ENCODE data around the gene TFG.
"Not testable (repeated sequence)": the region's sequence is repeated elsewhere in the genome, so short reads cannot be mapped to it uniquely, and the experiment has no call there.

The TFG gene

DNA sequence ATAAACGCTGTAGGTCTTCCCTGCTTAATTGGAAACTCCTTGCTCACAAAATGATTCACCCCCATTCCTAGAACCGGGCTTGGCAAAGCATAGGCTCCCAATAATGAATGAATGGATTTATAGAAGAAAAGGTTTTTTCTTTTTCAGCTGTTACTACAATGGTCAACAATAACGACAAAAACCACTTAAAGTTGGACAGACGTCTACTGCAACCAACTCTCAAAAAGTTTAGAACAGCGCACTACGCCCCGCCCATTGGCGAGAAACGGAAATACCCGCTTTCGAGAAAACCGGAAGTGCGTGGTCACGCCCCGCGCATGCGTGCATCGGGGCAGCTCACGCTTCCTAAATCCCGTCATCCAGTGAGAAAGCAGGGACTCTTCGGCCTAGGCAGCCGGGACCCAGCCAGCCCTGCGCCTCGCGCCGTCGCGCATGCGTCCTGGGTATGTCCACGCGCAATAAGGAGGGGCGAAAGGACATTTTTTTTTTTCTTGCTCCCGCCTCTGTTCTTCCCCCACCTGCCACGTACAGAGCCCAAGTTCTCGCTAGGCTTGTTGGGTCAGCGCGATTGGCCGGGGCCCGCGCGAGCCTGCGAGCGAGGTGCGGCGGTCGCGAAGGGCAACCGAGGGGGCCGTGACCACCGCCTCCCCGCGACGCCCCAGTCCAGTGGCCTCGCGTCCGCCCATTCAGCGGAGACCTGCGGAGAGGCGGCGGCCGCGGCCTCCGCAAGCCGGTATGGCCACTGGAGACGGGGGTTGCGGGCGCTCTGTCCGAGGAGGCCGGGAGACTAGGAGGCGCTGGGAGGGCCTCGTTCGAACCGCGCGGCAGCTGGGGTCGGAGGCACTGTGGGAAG is at the start of gene TFG:
TFG (plus strand) TSS at position 506 of the 853 bp plus-strand sequence. CDS start 4,192 bp downstream, outside the sequence.
- peak; percentile 67 to 100 (median 94) for DNase-seq

DNA sequence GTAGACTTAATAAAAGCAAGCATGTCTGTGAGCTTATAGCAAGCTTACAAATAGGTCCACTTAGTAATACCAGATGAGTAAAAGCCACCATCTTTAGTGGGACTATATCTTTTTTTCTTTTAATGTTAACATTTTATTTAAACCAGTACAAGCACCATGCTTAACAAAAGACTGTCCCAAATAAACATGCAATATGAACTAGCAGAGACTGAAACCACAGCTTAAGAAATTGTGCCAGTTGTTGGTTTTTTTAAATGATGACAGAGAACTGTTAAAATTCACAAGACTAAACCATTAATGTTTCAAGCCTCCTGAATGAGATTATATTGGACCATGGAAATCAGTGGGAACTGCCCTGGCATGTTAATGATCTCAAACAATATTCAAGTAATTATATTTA is 48.0 kb upstream of the TFG start:
- DNase-seq = not testable (repeated sequence)

DNA sequence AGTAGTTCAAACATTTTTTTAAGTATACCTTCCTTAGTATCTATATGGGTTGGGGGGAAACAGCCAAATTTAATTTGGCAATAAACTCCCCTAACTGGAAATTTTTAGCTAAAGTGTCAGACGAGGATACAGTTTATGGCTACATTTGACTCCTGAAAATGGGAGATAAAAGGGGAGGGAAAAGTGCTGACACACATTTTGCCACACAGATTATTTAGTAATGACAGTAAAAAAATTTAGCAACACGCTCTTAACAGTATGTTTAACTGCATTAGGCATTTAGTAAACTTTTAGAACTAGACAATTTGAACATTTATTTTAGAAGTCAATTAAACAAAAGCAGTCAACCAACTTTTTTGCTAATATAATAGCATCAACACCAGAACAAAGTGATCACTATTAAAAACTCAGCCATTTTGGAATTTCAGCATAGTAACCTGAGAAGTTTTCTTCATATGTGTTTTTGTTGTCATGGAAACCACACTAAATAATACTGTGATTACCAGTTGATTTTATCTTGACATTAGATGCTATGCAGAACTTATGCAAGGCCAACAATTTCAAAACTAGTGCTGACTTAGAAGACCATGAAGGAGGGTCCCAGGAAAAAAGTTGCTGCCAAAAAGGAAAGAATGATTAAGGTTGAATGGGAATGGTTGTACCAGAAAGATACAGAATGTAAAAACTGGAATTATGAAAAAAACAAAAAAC is 47.0 kb upstream of the TFG start:
- DNase-seq = no peak

DNA sequence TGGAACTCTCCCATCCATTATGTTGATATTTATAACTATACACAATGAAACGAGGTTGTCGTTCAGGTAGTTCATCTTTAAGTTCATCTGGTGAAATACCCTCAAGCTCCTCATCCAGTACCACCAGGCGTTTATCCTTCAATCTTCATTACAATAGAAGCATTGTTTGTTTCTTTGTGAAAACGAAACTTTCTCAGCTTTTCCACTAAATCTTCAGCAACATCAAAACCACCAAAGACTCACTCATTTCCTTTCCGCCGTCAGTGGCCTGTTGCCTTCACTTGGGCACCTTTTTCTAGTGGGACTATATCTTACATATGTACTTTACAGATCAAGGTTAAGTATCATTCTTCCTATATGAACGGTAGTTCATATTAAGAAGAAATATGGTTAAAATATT is 44.1 kb upstream of the TFG start:
- DNase-seq = no peak

DNA sequence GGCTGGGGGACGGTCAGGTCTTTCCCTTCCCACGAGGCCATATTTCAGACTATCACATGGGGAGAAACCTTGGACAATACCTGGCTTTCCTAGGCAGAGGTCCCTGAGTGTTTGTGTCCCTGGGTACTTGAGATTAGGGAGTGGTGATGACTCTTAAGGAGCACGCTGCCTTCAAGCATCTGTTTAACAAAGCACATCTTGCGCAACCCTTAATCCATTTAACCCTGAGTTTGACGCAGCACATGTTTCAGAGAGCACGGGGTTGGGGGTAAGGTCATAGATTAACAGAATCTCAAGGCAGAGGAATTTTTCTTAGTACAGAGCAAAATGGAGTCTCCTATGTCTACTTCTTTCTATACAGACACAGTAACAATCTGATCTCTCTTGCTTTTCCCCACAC is 42.6 kb upstream of the TFG start:
- not testable (repeated sequence) for DNase-seq

DNA sequence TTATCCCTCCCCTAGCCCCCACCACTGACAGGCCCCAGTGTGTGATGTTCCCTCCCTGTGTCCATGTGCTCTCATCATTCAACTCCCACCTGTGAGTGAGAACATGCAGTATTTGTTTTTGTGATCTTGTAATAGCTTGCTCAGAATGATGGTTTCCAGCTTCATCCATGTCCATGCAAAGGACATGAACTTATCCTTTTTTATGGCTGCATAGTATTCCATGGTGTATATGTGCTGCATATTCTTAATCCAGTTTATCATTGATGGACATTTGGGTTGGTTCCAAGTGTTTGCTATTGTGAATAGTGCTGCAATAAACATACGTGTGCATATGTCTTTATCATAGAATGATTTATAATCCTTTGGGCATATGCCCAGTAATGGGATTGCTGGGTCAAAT is 42.0 kb upstream of the TFG start:
- not testable (repeated sequence) for DNase-seq

DNA sequence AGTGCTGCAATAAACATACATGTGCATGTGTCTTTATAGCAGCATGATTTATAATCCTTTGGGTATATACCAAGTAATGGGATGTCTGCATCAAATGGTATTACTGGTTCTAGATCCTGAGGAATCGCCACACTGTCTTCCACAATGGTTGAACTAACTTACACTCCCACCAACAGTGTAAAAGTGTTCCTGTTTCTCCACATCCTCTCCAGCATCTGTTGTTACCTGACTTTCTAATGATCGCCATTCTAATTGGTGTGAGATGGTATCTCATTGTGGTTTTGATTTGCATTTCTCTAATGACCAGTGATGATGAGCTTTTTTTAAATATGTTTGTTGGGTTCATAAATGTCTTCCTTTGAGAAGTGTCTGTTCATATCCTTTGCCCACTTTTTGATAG is 38.3 kb upstream of the TFG start:
- DNase-seq = not testable (repeated sequence)

DNA sequence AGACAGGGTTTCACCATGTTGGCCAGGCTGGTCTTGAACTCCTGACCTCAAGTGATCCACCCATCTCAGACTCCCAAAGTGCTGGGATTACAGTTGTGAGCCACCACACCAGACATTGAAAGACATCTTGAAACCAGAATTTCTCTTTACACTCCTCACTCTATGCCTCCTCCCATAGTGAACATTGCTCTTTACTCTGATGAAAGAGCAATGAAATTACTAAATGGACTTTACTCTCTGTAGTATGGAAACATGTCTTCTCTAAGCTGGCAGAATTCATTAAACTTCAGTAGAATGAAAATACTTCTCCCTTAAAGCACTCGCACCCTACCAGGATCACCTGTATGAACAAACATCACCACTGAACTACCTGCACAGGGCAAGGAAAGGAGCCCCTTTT is 27.8 kb upstream of the TFG start:
- DNase-seq = no peak

DNA sequence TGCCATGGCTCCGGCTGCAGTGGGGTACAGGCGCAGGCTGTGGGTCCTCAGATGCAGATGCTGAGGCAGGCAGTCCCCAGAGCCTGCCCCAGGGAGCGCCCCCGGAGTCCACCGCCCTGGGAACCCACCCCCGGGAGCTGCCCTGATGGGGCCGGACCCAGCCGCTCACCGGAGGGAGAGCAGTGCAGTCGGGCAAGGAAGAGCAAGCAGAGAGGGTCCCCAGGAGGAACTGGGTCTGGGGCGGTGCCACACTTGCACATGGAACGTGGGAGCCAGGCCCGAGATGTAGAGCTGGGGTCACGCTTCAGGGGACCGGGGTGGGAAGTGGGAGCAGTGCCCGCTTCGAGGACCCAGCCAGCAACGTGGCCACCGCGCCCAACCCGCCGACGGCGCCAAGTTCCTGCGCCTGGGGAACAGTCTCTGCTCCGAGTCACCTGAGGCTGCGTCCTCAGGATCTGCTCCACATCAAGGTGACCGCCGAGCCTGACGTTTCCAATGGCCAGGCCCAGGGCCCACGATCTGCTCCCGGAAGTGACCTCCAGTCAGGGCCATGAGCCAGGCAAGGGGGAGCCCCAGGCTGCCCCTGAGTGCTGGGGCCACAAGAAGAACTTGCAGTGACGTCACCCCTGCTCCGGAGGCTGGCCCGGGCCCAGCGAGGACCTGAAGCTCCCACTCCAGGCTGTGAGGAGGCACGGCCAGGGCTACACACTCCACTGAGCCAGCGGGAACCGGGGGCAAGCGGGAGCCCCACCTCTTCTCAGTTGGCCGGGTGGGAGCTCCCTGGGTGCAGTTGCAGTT is 27.0 kb upstream of the TFG start:
- DNase-seq = peak in 1 of 51 donors; percentile 0

DNA sequence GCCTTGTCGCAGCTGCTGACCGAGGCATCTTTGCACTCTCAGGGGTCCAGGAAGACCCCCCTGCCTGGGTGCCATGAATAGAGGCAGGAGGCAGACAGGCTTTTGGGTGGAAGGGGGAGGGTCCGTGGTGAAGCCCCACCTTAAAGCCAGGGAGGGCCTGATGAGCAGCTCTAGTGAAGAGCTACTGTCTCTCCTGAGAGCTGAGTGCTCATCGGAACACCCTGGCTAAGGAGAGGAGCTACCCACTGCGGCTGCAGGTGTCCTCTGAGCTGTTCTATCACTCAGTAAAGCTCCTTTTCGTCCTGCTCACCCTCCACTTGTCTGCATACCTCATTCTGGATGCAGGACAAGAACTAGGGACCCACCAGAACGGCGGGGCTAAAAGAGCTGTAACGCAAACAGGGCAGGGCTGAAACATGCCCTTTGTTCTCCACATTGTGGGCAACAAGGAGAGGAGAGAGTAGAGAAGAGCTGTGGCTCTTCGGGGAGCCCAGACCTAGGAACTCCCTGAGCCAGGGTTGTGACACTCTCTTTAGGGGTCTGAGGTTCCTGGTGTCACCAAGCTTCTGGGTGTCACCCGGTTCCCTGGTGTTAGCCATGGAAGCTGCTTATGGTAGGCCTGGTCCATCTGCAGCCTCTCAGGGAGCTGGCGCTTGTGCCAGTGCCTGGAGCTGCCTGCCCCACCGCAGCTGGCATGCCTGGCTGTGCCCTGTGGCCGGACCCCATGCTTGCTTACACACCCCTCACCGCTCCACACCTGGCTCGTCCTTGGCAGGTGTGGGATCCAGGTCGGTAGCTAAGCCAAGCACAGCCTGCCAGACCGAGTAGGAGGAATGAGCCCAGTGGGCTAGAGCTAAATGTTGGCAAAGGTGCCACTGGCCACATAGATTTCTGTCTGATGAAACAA is 26.2 kb upstream of the TFG start:
- no peak for DNase-seq

DNA sequence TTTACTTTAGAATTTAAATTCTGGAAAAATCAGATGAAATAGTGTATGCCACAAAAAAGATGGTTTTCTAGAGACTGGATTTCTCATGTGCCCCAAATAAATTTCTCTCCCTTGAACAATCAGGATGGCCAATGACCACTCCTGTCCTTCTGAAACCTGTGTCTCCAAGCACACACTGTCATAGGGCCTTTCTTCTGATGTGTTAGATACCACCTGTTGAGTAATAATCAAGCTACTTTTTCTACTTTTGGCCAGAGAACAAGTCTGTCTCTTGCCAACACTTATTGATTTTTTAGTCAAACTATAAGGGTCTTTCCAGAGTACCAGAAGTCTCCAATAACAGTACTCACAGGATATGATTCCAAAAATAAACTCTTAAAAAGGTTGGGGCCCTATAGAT is 16.1 kb upstream of the TFG start:
- no peak for DNase-seq

DNA sequence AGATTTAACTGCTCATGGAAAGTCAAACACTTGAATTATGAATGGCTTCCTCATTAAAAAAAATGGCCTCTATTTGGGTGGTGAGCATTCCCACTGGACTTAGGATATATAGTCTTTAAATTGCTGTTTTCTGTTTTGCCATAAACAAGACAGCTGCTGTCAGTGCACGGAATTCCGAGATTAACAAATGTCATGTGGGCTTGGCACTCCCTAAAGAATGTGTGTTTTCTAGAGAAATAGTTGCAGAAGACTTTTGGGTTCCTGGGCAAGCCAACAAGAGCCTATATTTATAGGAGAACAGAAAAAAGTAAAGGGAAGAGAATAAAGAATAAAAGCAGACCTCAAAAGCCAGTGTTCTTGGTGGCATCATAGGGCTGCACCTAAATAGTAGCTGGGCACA is 13.6 kb upstream of the TFG start:
- no peak for DNase-seq

DNA sequence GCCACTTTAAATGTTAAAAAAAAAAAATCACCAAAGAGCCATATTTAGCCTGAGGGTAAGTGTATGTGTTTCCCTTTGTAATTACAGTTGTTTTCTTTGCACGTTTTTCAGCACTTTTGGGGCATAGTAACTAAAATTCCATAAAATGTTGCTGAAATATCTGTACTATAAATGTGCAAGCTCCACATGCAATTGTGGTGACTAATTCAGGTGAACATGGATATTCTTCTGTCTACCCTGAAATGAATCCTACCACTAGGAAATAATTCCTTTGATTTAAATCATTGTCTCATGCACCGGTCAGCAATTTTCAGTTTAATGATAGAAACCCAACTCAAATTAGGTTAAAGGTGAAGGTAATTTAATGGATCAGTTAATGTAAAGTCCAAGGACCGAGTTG is 13.1 kb upstream of the TFG start:
- no peak for DNase-seq

DNA sequence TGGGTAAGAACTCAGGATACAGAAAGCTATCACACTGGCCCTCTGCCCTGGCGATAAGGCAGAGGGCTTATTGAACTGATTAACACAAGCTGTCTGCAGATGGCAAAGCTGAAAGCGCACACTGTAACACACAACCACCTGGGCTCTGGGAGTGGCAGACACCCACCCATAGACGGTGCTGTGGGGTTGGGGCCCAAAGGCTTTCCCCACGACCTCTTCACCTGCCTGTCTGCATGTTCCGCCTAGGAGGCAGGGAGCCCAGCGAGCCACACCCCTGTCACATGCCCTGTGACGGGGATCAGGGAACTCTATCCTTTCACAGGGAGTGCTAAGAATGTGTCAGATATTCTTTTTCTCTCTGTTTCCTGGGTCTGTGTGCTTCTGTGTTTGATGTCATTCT is 12.1 kb upstream of the TFG start:
- no peak for DNase-seq

DNA sequence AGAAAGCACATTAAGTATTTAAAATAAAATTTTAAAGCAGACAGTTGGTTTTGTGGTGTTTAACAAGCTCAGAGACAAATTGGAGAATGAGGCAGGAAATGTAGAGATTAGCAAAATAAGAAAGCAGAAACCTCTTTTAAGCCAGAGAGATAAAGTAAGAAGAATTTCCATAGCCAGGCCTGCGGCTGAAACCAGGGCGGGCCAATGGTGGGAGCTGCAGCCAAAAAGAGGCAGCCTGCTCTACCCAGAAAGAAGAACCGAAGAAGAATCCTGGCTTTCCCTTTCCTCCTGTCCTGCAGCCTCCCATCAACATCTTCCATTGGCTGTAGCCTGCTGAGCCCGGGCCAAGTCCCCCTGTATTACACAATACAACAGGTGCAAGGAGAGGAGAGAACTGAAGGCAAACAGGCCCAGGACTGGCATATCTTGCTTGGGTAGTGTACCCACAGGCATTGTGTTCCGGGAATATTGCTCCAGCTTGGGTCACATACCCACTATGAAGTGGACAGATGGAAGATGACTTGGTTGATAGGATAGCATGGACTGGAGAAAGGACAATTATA is 11.5 kb upstream of the TFG start:
- no peak for DNase-seq

DNA sequence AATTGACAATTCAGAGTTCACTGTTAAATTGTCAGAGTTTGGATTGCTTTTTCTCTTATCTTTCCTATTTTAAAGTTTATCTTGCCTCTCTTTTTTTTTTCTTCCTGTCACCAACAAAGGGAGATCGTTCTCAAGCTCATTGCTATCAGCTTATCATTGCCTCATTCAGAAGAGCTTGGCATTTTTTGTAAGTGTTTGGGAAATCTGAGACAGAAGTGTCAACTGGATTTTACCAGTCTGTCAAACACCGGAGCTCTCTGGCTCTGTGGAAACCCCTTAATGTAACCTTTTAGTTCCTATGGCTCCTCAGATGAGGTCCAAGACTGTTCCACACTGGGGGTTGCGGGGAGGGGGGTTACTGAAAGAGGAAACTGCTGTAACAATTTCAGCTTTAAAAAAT is 10.6 kb upstream of the TFG start:
- DNase-seq = no peak

DNA sequence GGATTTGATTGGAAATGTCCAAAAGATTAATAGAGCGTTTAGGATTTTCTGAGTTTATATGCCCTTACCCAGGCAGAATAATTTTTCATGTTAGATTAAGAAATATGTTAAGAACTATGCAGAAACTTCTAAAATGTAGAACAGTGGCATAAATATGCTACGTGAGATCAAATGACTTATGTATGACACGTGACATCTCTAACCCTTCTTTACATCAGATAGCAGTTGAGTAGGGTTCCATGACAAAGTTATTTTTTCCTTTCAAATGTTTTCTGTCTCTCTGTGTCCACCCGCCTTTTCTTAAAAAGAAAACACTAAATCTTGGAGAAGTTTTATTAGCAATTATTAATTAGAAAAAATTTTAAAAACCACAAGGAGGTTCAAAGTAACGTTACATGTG is 8.6 kb upstream of the TFG start:
- no peak for DNase-seq

DNA sequence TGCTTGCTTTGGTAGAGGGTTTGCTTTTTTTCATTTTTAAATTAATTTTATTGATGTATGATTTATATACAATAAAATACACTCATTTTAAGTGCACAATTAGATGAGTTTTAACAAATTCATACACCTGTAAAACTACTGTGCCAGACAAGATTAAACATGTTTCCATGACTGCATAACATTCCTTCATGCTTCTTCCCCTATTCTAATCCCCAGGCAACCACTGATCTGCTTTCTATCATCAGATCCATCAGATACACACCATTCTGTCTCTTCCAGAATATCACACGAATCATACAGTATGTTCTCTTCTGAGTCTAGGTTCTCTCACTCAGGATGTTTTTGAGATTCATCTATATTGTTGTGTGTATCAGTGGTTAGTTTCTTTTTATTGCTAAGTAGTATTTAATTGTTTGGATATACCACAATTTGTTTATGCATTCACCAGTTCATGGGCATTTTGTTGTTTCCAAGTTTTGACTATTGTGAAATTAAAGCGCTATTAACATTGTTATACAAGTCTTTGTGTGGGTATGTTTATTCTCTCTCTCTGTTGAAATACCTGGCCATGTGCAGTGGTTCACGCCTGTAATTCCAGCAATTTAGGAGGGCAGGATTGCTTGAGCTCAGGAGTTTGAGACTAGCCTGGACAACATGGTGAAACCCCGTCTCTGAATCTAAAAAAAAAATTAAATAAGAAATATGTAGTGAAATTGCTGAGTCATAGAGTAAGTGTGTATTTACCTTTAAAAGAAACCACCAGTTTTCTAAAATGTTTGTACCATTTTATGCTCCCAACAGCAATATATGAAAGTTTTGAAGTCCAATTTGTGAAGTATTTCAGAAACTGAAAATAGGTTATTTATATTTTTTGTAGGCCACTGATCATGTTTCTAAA is 7.0 kb upstream of the TFG start:
- DNase-seq = no peak

DNA sequence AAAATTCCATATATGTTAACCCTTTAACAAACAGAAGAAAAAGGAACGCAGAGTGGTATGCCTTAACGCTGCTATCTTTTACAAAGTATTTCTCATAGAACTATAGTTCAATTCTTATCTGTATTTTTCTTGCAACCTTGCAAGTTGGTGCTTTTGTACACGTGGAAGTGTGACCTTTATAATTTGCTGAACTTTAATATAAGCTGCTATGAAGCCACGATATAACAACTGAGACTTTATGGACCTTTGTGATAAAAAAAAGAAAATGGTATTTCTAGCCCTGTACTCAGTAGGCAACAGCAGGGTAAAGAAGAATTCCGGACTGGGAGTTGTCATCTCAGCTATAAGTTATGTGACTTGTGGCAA is 6.3 kb upstream of the TFG start:
- no peak for DNase-seq

DNA sequence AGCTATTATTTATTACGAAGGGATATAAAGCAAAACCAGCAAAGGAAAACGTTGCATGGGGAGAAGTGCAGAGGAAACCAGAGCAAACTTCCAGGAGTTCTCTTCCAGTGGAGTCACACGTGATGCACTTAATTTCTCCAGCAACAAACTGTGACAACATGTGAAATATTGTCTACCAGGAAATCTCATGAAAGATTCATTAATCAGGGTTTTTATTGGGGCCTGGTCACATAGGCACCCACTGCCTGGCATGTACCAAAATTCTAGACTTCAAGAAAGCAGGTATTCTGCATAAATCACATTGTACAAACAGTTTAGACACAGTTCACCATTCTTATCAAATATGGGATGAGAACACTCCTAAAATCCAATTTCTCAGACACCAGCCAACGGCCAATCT is 5.4 kb upstream of the TFG start:
- no peak for DNase-seq

Data from hypothalamus (tissue), 51 donors.